ENCODE measurements around the gene ADAM19.

DNA sequence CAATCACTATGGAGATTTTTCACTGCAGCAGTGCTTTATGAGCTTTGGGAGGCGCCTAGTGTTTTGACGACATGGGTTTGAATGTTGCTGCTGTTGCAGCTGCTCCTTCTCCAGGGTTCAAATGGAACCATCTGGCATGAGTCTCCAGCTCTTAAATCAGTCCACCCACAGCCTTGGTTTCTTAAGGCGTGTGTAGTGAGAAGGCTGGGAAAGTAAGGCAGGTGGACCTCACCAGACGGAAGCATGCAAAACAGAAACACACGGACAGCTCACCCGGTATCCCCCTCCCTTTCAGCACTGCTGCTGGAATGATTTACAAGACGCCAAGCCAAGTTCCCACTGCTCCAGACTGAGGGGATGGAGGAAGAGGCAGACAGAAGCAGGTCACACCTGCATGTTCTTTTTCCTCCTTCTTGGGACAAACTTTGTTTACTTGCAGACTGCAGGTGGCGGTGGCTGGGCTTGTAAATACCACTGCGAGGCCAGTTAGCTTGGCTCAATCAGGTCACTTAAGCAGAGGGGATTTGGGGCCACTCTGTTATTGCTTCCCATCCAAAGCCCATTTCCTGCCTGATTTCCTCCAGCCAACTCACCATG, 47.4 kb downstream of the ADAM19 start:
- TF ChIP-seq POLR2AphosphoS5 (IDR thresholded peaks at IDR 0.05; ENCODE audit: low read depth) (no peak), CTCF (conservative IDR thresholded peaks at IDR 0.05; ENCODE audit: low read depth in 2 of 2) (peak in 1 of 2 experiments; percentile 43; a peak in 2 of 4 replicates), STAT1 (IDR thresholded peaks at IDR 0.05; ENCODE audit: unreplicated experiment) (no peak), EZH2 (IDR thresholded peaks at IDR 0.05; ENCODE audit: low read depth, unreplicated experiment) (no peak), ZNF114 (CRISPR knock-in tag; IDR thresholded peaks at IDR 0.05) (no peak), NANOG (IDR thresholded peaks at IDR 0.05; ENCODE audit: borderline replicate concordance) (no peak), REST (IDR thresholded peaks at IDR 0.05; ENCODE audit: unreplicated experiment) (no peak)

Measured in GM23338 (cell line).